ENCODE results near the gene SLC22A23. TPM values are rescaled to one million over a fixed set of nuclear protein-coding genes. Genes with fewer than 3 reads are reported as not detected.

Gene SLC22A23
- total RNA-seq, 1 donor from 2014 or later = 5.7 TPM

DNA sequence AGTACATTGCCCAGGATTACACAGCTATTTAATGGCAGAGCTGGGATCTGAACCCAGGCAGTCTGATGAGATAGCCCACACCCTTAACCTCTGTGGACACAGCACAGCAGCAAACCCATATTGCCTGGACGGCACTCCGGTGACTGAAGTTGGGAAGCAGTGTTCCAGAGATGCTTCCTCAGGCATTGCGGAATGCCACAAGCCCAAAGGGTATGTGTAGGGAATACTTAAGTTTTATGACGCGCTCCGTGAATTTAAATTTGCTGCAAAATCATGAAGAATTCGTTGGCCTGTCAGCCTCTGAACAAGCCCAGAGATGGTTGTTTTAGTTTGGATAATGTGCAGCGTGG, 151.7 kb downstream of the SLC22A23 start:
- Histone ChIP-seq H4K20me1 (ENCODE audit: insufficient read depth, low read length) (no peaks in the 10 kb centered on the region), H3K4me1 (ENCODE audit: insufficient read depth, low read length) (no peaks in the 10 kb centered on the region), H3K36me3 (ENCODE audit: insufficient read depth, low read length) (no peaks in the 10 kb centered on the region), H3K9me3 (ENCODE audit: insufficient read depth, low read depth, low read length) (peaks cover 4% of the 10 kb centered on the region), H3K9ac (ENCODE audit: low read length) (no peak overlapping the region), H3K4me2 (ENCODE audit: low read length) (no peak overlapping the region), H2AFZ (ENCODE audit: low read depth, low read length) (no peak overlapping the region), H3K79me2 (ENCODE audit: insufficient read depth, low read length) (no peaks in the 10 kb centered on the region), H3K27me3 (ENCODE audit: insufficient read depth, low read length) (no peaks in the 10 kb centered on the region), H3K27ac (ENCODE audit: low read depth, low read length) (no peak overlapping the region), H3K4me3 (ENCODE audit: insufficient read depth, low read depth, low read length) (no peak overlapping the region)
- no peaks in the 10 kb centered on the region for H3K4me1 Mint-ChIP-seq (ENCODE audit: low read depth, unreplicated experiment)
- H3K27ac Mint-ChIP-seq (ENCODE audit: unreplicated experiment) = no peak overlapping the region
- FAIRE-seq (no peak), DNase-seq (ENCODE audit: low read depth) (no peak)
- H3K9me3 Mint-ChIP-seq (ENCODE audit: unreplicated experiment) = peaks cover 14% of the 10 kb centered on the region
- H3K4me3 Mint-ChIP-seq (ENCODE audit: unreplicated experiment) = no peak overlapping the region
- H3K27me3 Mint-ChIP-seq (ENCODE audit: low read depth, unreplicated experiment) = no peaks in the 10 kb centered on the region
- H3K36me3 Mint-ChIP-seq (ENCODE audit: low read depth, unreplicated experiment) = peaks cover 7% of the 10 kb centered on the region
- no peak for TF ChIP-seq EZH2 (IDR thresholded peaks at IDR 0.05; ENCODE audit: insufficient read depth, low read length)
- TF ChIP-seq, protein P1, sequence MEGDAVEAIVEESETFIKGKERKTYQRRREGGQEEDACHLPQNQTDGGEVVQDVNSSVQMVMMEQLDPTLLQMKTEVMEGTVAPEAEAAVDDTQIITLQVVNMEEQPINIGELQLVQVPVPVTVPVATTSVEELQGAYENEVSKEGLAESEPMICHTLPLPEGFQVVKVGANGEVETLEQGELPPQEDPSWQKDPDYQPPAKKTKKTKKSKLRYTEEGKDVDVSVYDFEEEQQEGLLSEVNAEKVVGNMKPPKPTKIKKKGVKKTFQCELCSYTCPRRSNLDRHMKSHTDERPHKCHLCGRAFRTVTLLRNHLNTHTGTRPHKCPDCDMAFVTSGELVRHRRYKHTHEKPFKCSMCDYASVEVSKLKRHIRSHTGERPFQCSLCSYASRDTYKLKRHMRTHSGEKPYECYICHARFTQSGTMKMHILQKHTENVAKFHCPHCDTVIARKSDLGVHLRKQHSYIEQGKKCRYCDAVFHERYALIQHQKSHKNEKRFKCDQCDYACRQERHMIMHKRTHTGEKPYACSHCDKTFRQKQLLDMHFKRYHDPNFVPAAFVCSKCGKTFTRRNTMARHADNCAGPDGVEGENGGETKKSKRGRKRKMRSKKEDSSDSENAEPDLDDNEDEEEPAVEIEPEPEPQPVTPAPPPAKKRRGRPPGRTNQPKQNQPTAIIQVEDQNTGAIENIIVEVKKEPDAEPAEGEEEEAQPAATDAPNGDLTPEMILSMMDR (IDR thresholded peaks at IDR 0.05; ENCODE audit: insufficient read depth, low read depth, low read length) = no peak

DNA sequence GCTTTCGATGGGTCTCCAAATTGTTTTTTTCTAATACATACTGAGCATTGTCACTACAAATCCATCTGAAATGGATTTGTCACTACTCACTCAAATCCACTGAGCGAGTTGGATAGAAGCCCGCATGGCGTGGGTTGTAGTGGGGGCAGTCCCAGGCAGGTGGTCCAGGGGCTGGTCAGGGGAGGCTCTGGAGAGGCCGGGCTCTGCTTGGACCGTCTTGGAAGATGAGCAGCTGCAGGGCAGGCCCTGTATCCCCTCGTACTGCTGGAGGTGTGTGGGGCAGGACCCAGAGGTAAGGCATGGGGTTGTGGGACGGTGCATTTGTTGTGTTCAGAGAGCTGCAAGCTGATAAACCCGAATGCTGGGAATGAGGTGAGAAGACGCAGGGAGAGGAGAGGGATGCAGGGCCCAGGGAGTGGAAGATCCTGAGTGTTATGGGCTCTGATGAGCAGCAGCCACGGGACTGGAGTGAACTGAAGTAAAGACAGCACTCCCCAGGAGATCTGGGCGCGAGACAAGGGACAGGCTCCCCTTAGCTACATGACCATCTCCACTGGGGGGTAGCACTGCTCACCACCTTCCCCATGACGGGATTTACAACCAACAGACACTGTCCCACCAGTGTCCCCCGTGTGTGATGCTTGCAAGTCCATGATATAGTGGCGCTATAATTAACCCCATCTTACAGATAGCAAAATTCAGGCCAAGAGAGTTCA, 152.2 kb downstream of the SLC22A23 start:
- no peaks in the 10 kb centered on the region for H3K4me1 ChIP-seq (ENCODE audit: insufficient read depth, low read length)
- no peaks in the 10 kb centered on the region for H3K36me3 ChIP-seq (ENCODE audit: insufficient read depth, low read length)
- Mint-ChIP-seq H3K4me1 (ENCODE audit: low read depth, unreplicated experiment) (no peaks in the 10 kb centered on the region), H3K4me3 (ENCODE audit: unreplicated experiment) (no peak overlapping the region), H3K36me3 (ENCODE audit: low read depth, unreplicated experiment) (peaks cover 7% of the 10 kb centered on the region), H3K27ac (ENCODE audit: unreplicated experiment) (no peak overlapping the region), H3K27me3 (ENCODE audit: low read depth, unreplicated experiment) (no peaks in the 10 kb centered on the region), H3K9me3 (ENCODE audit: unreplicated experiment) (peaks cover 14% of the 10 kb centered on the region)
- TF ChIP-seq, protein P1 (IDR thresholded peaks at IDR 0.05; ENCODE audit: insufficient read depth, low read depth, low read length) = no peak
- TF ChIP-seq EZH2 (IDR thresholded peaks at IDR 0.05; ENCODE audit: insufficient read depth, low read length) = no peak
- peaks cover 4% of the 10 kb centered on the region for H3K9me3 ChIP-seq (ENCODE audit: insufficient read depth, low read depth, low read length)
- DNase-seq (ENCODE audit: low read depth) (no peak), FAIRE-seq (no peak)
- no peak overlapping the region for H3K4me2 ChIP-seq (ENCODE audit: low read length)
- H2AFZ ChIP-seq (ENCODE audit: low read depth, low read length) = no peak overlapping the region
- H4K20me1 ChIP-seq (ENCODE audit: insufficient read depth, low read length) = no peaks in the 10 kb centered on the region
- no peak overlapping the region for H3K9ac ChIP-seq (ENCODE audit: low read length)
- no peak overlapping the region for H3K4me3 ChIP-seq (ENCODE audit: insufficient read depth, low read depth, low read length)
- no peaks in the 10 kb centered on the region for H3K27me3 ChIP-seq (ENCODE audit: insufficient read depth, low read length)
- no peaks in the 10 kb centered on the region for H3K79me2 ChIP-seq (ENCODE audit: insufficient read depth, low read length)
- H3K27ac ChIP-seq (ENCODE audit: low read depth, low read length) = no peak overlapping the region

DNA sequence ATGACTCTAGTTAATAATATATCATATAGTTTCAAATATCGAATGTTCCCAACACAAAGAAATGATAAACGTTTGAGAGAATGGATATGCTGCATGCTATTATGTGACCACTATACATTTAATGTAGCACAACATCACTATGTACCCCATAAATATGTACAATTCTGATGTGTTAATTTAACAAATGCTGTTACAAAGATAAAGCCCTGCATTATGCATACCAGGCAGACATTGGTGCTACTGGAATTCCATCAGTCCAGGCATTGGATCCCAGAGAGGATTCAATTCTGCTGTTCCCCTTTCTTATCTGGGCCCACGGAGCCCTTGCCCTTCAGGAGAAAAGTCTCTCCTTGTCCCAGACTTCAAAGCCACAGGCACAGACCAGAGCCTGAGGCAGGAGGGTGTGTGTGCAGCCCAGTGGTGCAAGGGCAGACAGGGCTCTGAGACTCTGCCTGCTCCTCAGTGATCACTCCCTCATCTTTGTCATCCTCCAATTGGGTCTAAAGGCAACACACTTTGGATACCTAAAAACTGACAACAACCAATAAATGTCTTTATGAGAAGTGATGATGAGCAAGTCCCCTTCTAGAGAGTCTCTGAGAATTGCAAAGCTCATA, 152.9 kb downstream of the SLC22A23 start:
- Mint-ChIP-seq H3K9me3 (ENCODE audit: unreplicated experiment) (peaks cover 14% of the 10 kb centered on the region), H3K27ac (ENCODE audit: unreplicated experiment) (no peak overlapping the region), H3K4me3 (ENCODE audit: unreplicated experiment) (no peak overlapping the region), H3K36me3 (ENCODE audit: low read depth, unreplicated experiment) (peaks cover 7% of the 10 kb centered on the region), H3K4me1 (ENCODE audit: low read depth, unreplicated experiment) (no peaks in the 10 kb centered on the region), H3K27me3 (ENCODE audit: low read depth, unreplicated experiment) (no peaks in the 10 kb centered on the region)
- FAIRE-seq (no peak), DNase-seq (ENCODE audit: low read depth) (no peak)
- no peak overlapping the region for H3K4me3 ChIP-seq (ENCODE audit: insufficient read depth, low read depth, low read length)
- H2AFZ ChIP-seq (ENCODE audit: low read depth, low read length) = no peak overlapping the region
- no peak overlapping the region for H3K4me2 ChIP-seq (ENCODE audit: low read length)
- H3K9me3 ChIP-seq (ENCODE audit: insufficient read depth, low read depth, low read length) = peaks cover 4% of the 10 kb centered on the region
- H3K27me3 ChIP-seq (ENCODE audit: insufficient read depth, low read length) = no peaks in the 10 kb centered on the region
- no peaks in the 10 kb centered on the region for H3K36me3 ChIP-seq (ENCODE audit: insufficient read depth, low read length)
- H4K20me1 ChIP-seq (ENCODE audit: insufficient read depth, low read length) = no peaks in the 10 kb centered on the region
- H3K27ac ChIP-seq (ENCODE audit: low read depth, low read length) = no peak overlapping the region
- no peak for TF ChIP-seq EZH2 (IDR thresholded peaks at IDR 0.05; ENCODE audit: insufficient read depth, low read length)
- TF ChIP-seq, protein P1 (IDR thresholded peaks at IDR 0.05; ENCODE audit: insufficient read depth, low read depth, low read length) = no peak
- no peaks in the 10 kb centered on the region for H3K4me1 ChIP-seq (ENCODE audit: insufficient read depth, low read length)
- H3K9ac ChIP-seq (ENCODE audit: low read length) = no peak overlapping the region
- no peaks in the 10 kb centered on the region for H3K79me2 ChIP-seq (ENCODE audit: insufficient read depth, low read length)
